SK-N-SH (cell line): Measurements from ENCODE around the gene ATL1. TPM values are rescaled to one million over a fixed set of nuclear protein-coding genes. Genes with fewer than 3 reads are reported as not detected.

Source experiments
- CTCF ChIA-PET: fragments of 300-600, 350-600 bp; formaldehyde crosslinking; extraction: SDS; loops from one replicate; lab custom pipeline; 2021; lab: Yijun Ruan, JAX
- POLR2A ChIA-PET: fragments of 350-600 bp; sonication (Branson Sonifier 250); formaldehyde crosslinking; extraction: SDS; loops from one replicate; lab custom pipeline; 2020; ENCODE audit warnings: antibody characterized with exemption, inconsistent platforms; lab: Yijun Ruan, JAX
- DNase-seq: peaks from one replicate; pipeline ENCODE4 v3.0.0; 2012
- H2AFZ ChIP-seq: fragments of 200-600 bp; sonication (generic); 2 replicates; pipeline ENCODE4 v1.8.1; 2016; ENCODE audit warnings: antibody characterized with exemption, mild to moderate bottlenecking, low read depth
- H3F3A ChIP-seq: fragments of 200-600 bp; sonication (generic); replicated peaks from 2 replicates; pipeline ENCODE3; 2016; ENCODE audit warnings: antibody characterized with exemption, mild to moderate bottlenecking; ENCODE audit not compliant: insufficient read depth
- H3K27ac ChIP-seq, 2 experiments: fragments of 200-500 bp in 1 of 2; fragments of 200-600 bp in 1 of 2; sonication (Bioruptor generic) in 1 of 2; sonication (generic), shearing (Covaris generic) in 1 of 2; 2 replicates each; pipeline versions ENCODE4 v1.5.1 to v1.6.1; 2014 to 2016; ENCODE audit warnings: low read depth in 2 of 2, inconsistent platforms in 1 of 2, low read length in 1 of 2, mild to moderate bottlenecking in 1 of 2, mixed read lengths in 1 of 2
- H3K27me3 ChIP-seq: fragments of 200-600 bp; sonication (generic), shearing (Covaris generic); 2 replicates; pipeline ENCODE4 v1.6.1; 2016; ENCODE audit warnings: mixed run types; ENCODE audit not compliant: insufficient read depth
- H3K36me3 ChIP-seq, 2 experiments: fragments of 200-500 bp in 1 of 2; fragments of 200-600 bp in 1 of 2; sonication (Bioruptor generic) in 1 of 2; sonication (generic) in 1 of 2; replicated peaks in 1 of 2; 2 replicates each; pipeline versions ENCODE3 to v1.5.1; 2014 to 2016; ENCODE audit warnings: low read length in 1 of 2, mild to moderate bottlenecking in 1 of 2; ENCODE audit not compliant: insufficient read depth in 2 of 2, control insufficient read depth in 1 of 2
- H3K4me1 ChIP-seq, 2 experiments: fragments of 200-500 bp in 1 of 2; fragments of 200-600 bp in 1 of 2; sonication (Bioruptor generic) in 1 of 2; sonication (generic), shearing (Covaris generic) in 1 of 2; 2 replicates each; pipeline versions ENCODE4 v1.5.1 to v1.6.1; 2014 to 2016; ENCODE audit warnings: low read depth in 1 of 2, low read length in 1 of 2, mixed run types in 1 of 2; ENCODE audit not compliant: insufficient read depth in 2 of 2, control insufficient read depth in 1 of 2
- H3K4me2 ChIP-seq: fragments of 200-600 bp; sonication (generic), shearing (Covaris generic); 2 replicates; pipeline ENCODE4 v1.6.1; 2017; ENCODE audit warnings: mixed run types
- H3K4me3 ChIP-seq, 2 experiments: fragments of 200-500 bp in 1 of 2; fragments of 200-600 bp in 1 of 2; sonication (Bioruptor generic) in 1 of 2; sonication (generic), shearing (Covaris generic) in 1 of 2; 2 replicates each; pipeline versions ENCODE4 v1.5.1 to v1.8.1; 2014 to 2016; ENCODE audit warnings: low read depth in 2 of 2, inconsistent platforms in 1 of 2, low read length in 1 of 2, mild to moderate bottlenecking in 1 of 2, mixed read lengths in 1 of 2, moderate library complexity in 1 of 2
- H3K79me2 ChIP-seq: fragments of 200-600 bp; sonication (generic); 2 replicates; pipeline ENCODE4 v1.8.1; 2017; ENCODE audit warnings: mild to moderate bottlenecking; ENCODE audit not compliant: insufficient read depth
- H3K9ac ChIP-seq: fragments of 200-600 bp; sonication (generic); 2 replicates; pipeline ENCODE4 v1.6.1; 2017; ENCODE audit warnings: mixed run types
- H3K9me2 ChIP-seq: fragments of 200-600 bp; sonication (generic); 2 replicates; pipeline ENCODE4 v1.6.1; 2017; ENCODE audit warnings: mixed run types
- H3K9me3 ChIP-seq: fragments of 200-600 bp; sonication (generic); 2 replicates; pipeline ENCODE4 v1.6.1; 2017; ENCODE audit warnings: mixed run types, mild to moderate bottlenecking, moderate library complexity
- H4K20me1 ChIP-seq: fragments of 200-600 bp; sonication (generic); 2 replicates; pipeline ENCODE4 v1.6.1; 2017; ENCODE audit warnings: mild to moderate bottlenecking, mixed run types; ENCODE audit not compliant: insufficient read depth
- CTCF ChIP-seq: fragments of 200-600 bp; sonication (generic); IDR thresholded peaks from 2 replicates; pipeline ENCODE4 v1.6.1; 2017; ENCODE audit warnings: antibody characterized with exemption, mild to moderate bottlenecking, moderate library complexity
- EP300 ChIP-seq, 2 experiments: IDR thresholded peaks; 2 replicates each; pipeline versions ENCODE4 v1.4.0 to v1.6.1; 2012; ENCODE audit warnings: borderline replicate concordance in 1 of 2, low read depth in 1 of 2, low read length in 1 of 2
- EZH2phosphoT487 ChIP-seq: fragments of 200-600 bp; sonication (generic); IDR thresholded peaks from 2 replicates; pipeline ENCODE4 v1.6.1; 2017; ENCODE audit warnings: low read depth, mixed run types, mild to moderate bottlenecking, antibody characterized with exemption, moderate library complexity, borderline replicate concordance
- FOXJ3 ChIP-seq: sonication (generic); formaldehyde crosslinking; IDR thresholded peaks from 2 replicates; pipeline ENCODE4 v1.5.1; 2020; ENCODE audit warnings: mild to moderate bottlenecking, missing genetic modification reagents
- GATA2 ChIP-seq: sonication (generic); formaldehyde crosslinking; IDR thresholded peaks from 2 replicates; pipeline ENCODE4 v1.5.0; 2020; ENCODE audit warnings: mild to moderate bottlenecking, missing genetic modification reagents
- MAX ChIP-seq: IDR thresholded peaks from 2 replicates; pipeline ENCODE4 v1.4.0; 2012; ENCODE audit warnings: low read depth
- MXI1 ChIP-seq: IDR thresholded peaks from 2 replicates; pipeline ENCODE4 v1.6.1; 2012; ENCODE audit warnings: mild to moderate bottlenecking, low read depth, low read length, improper control_type of control experiment
- PBX3 ChIP-seq: IDR thresholded peaks from 2 replicates; pipeline ENCODE4; 2012
- RAD21 ChIP-seq: IDR thresholded peaks from 2 replicates; pipeline ENCODE4 v1.6.1; 2012; ENCODE audit warnings: mild to moderate bottlenecking, low read length
- RFX5 ChIP-seq: IDR thresholded peaks from 2 replicates; pipeline ENCODE4 v1.6.1; 2012; ENCODE audit warnings: mild to moderate bottlenecking, improper control_type of control experiment, low read length
- SMC3 ChIP-seq: IDR thresholded peaks from 2 replicates; pipeline ENCODE4 v1.6.1; 2012; ENCODE audit warnings: low read depth, low read length, improper control_type of control experiment
- WGBS: methylation state at CpG from one replicate; pipeline ENCODE4 v1.1.6; 2017; ENCODE audit warnings: low lambda C conversion rate; 5-methylcytosine and 5-hydroxymethylcytosine counted together
- polyA plus RNA-seq, 3 experiments: library from polyadenylated mRNA; depleted of rRNA; stranded (reverse); fragments of >200 nt; gene quantifications; 2 replicates each; pipeline ENCODE4 v1.2.3, GENCODE V29; 2012
- TF ChIP-seq, protein P1 (sequence below): IDR thresholded peaks from 2 replicates; pipeline ENCODE4 v1.6.1; 2012; ENCODE audit warnings: mild to moderate bottlenecking, low read depth, low read length, moderate library complexity

The ATL1 gene
- polyA plus RNA-seq, 1 of the 3 experiments (the other 2 are of a cell fraction) = 7.3 TPM

- no peaks in the 10 kb centered on the region; a peak in 1 of 4 replicates for H3K4me1 ChIP-seq
- no peaks in the 10 kb centered on the region for H3K27me3 ChIP-seq
- TF ChIP-seq RFX5 = no peak
- no peak for TF ChIP-seq EZH2phosphoT487
- peak; percentile 62 for TF ChIP-seq RAD21
- TF ChIP-seq FOXJ3 = no peak
- TF ChIP-seq MAX = no peak
- TF ChIP-seq SMC3 = peak; percentile 65
- TF ChIP-seq MXI1 = no peak
- peak; percentile 68 for TF ChIP-seq CTCF
- TF ChIP-seq PBX3 = peak; percentile 83
- TF ChIP-seq, protein P1, sequence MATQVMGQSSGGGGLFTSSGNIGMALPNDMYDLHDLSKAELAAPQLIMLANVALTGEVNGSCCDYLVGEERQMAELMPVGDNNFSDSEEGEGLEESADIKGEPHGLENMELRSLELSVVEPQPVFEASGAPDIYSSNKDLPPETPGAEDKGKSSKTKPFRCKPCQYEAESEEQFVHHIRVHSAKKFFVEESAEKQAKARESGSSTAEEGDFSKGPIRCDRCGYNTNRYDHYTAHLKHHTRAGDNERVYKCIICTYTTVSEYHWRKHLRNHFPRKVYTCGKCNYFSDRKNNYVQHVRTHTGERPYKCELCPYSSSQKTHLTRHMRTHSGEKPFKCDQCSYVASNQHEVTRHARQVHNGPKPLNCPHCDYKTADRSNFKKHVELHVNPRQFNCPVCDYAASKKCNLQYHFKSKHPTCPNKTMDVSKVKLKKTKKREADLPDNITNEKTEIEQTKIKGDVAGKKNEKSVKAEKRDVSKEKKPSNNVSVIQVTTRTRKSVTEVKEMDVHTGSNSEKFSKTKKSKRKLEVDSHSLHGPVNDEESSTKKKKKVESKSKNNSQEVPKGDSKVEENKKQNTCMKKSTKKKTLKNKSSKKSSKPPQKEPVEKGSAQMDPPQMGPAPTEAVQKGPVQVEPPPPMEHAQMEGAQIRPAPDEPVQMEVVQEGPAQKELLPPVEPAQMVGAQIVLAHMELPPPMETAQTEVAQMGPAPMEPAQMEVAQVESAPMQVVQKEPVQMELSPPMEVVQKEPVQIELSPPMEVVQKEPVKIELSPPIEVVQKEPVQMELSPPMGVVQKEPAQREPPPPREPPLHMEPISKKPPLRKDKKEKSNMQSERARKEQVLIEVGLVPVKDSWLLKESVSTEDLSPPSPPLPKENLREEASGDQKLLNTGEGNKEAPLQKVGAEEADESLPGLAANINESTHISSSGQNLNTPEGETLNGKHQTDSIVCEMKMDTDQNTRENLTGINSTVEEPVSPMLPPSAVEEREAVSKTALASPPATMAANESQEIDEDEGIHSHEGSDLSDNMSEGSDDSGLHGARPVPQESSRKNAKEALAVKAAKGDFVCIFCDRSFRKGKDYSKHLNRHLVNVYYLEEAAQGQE = no peak
- peak; percentile 82 for TF ChIP-seq GATA2 (CRISPR knock-in tag)
- TF ChIP-seq EP300 (IDR thresholded peaks at IDR 0.05; ENCODE audit: borderline replicate concordance in 1 of 2, low read depth in 1 of 2, low read length in 1 of 2) = peak in 1 of 2 experiments; percentile 73; a peak in 1 of 4 replicates
- no peak overlapping the region; a peak in 1 of 4 replicates for H3K4me3 ChIP-seq
- H3K27ac ChIP-seq = peak overlapping the region in 1 of 2 experiments; percentile 48; a peak in 2 of 4 replicates
- H3K36me3 ChIP-seq = no peaks in the 10 kb centered on the region
- ChIA-PET POLR2A (interaction anchor here (0.9 kb wide), 1 partner anchor 17 kb away, joined by 3 read pairs; the partner anchor contains the start of gene ATL1), CTCF (interaction anchor here (0.6 to 2.0 kb wide), 32 partner anchors 11 to 772 kb away, joined by 3 to 37 read pairs (median 4); partner anchors contain the start of genes ATL1, DMAC2L, L2HGDH and MAP4K5)
- H3K4me2 ChIP-seq = no peak overlapping the region
- no peaks in the 10 kb centered on the region for H3K9me2 ChIP-seq
- DNase-seq = peak; percentile 51
- no peak overlapping the region for H2AFZ ChIP-seq
- no peaks in the 10 kb centered on the region for H3K79me2 ChIP-seq
- H3K9me3 ChIP-seq = no peaks in the 10 kb centered on the region
- H4K20me1 ChIP-seq = no peaks in the 10 kb centered on the region
- H3K9ac ChIP-seq = no peak overlapping the region
- 11% methylated on average over 2 of the region's 2 CpGs for WGBS
- H3F3A ChIP-seq = no peaks in the 10 kb centered on the region
Measured at GRCh38 chr14:50542941-50543418, 17.0 kb upstream of the ATL1 start.
